NCI-H2227 (cell line): ENCODE data around the gene PMEPA1.
A peak's percentile ranks its signal among the peaks of the same experiment; 100 is the strongest.

Experiments
- DNase-seq: peaks from one replicate; lab custom pipeline; 2025; ENCODE audit not compliant: unreplicated experiment; lab: John Stamatoyannopoulos, UW

The PMEPA1 gene

DNA sequence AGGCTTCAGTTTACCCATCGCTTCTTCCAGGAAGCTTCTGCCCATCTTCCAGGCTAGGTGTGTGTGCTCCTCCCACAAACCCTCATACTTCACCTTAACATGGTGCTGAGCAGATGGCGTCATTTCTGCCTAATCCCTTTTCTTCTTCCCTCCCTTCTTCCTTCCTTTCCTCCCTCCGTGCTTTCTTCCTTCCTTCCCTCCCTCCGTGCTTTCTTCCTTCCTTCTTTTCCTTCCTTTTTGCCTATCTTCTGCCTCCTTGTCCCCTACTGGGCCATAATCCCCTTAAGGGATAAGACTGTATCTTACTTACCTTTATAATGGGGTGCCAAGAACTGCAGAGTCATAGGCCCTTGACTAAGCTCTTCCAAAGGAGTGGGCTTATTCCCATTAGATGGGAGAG is 27.5 kb upstream of the PMEPA1 start:
- DNase-seq = no peak

DNA sequence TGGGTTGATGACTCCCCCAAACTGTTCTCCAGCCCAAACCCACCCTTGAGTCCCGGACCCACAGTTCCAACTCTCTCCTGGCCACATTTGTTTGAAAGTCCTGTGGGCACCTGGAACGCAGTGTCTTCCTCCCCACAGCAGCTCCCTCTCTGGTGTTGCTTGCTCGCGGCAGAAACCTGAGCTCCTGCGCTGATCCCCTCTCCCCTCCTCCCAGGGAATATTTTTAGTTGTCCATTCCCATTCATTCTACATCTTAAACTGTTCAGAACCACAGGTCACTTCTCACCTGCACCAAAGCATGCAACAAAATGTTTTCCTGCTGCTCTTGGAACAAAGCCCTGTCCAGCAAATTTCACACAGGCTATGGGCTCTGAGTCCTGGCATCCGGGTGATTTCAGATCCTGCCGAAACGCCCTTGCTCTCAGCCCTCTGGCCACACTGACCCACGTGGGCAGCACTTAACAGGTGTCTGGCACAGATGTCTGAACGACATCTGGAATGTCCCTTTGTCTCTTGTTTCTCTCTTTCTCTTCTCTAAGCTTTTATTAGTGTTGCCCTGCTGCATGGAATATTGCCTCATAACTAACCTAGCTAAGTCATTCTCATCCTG is 27.0 kb upstream of the PMEPA1 start:
- DNase-seq = no peak

DNA sequence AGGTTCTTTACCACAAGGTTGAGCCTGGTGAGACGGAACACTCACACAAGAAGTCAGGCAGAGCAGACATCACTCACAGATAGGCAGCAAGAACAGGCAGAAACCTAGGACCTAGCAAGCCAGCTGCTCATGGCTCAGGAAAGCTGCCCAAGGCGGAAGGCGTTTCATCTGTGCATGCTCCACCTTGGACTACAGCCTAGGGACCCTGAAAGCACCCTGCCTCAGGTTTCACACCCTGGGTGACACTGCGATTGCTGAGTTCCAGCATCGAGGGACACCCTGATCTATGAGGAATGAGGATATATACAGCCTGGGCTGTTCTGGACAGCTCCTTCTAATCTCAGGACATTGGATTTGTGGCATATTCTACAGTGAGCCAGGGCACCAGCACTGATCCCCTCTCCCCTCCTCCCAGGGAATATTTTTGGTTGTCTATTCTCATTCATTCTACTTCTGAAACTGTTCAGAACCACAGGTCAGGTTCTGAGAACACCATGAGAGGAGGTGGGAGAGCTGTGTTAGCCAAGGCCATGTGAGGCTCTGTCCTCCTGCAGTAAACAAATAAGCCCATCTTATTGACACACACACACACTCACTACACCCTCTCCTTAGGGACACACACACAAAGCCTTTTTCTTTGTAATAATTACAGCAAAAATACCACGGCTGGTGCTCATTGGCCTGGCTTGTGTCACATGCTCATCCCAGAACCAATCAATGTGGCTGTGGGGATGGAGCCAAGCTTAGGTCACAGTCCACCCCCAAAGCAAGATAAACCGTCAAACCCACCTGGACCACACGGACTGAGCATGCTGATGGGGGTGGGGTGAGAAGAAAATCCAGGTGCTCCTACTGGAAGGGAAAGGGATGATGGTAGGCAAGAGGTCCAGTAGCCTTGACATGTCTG is 26.3 kb upstream of the PMEPA1 start:
- no peak for DNase-seq

DNA sequence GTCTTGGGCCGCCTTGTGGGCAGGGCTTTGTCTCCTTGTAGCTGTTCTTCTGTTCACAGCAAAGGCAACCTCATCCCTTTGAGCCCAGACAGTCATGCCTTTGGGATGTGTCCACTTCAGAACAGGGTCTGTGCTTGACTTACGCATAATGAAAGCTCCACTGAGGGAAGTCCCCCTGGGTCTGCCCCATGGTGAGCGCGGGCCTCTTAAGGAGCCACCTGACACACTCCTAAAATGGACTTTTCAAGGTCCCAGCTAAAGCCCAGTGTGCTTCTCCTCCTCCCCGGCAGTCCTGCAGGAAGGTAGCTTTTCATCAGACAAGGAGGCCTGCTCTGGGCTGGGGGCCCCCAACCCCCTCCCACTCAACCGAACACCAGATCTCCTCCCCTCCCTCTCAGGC is 24.9 kb upstream of the PMEPA1 start:
- DNase-seq = no peak

DNA sequence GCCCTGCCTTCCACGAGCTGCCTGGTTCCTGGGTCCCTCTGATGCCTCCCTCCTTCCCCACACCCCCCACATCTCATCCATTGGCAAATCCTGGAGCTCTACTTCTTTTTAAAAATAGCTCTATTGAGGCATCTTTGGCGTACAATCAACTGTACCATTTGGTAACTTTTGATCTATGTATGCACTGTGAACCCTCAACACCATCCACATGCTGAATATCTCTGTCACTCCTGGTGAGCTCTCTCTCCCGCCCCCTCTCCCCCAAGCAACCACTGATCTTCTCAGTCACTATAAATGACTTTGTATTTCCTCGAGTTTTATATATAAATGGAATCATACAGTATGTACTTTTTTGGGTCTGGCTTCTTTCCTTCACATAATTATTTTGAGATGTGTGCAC is 22.4 kb upstream of the PMEPA1 start:
- DNase-seq = no peak

DNA sequence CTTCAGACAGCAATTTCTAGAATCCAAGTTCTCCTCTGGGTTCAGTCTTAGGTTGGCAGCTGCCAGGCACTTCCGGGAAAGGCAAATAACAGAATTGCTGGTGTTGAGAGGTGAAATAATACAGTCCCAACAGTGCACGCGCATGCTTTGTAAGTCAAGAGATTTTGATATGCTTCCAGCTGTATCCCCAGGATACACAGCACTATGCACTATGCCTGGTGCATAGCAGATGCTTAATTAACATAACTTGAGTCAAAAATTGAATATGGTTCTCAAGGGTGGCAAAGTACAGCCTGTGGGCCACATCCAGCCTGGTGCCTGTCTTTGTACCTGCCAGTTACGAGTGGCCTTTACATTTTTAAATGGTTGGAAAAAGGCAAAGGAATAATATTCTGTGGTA is 18.9 kb upstream of the PMEPA1 start:
- DNase-seq = no peak

DNA sequence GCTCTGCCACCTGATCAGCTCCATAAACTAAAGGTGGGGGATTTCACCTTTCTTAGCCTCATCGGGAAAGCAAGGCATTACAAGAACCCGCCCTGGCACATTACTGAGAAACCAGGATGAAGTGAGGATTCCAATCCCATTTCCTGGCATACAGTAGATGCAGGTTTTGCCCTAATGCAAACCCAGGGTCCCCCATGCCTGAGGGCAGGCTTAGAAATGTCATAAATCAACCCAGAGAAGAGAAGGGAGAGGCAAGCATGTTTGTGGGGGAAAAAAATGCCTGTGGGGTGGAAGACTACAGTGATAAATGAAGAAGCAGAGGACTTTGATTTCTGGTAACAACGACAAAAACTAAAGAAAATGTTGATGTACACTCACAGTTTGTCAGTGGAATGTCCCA is 18.0 kb upstream of the PMEPA1 start:
- no peak for DNase-seq

DNA sequence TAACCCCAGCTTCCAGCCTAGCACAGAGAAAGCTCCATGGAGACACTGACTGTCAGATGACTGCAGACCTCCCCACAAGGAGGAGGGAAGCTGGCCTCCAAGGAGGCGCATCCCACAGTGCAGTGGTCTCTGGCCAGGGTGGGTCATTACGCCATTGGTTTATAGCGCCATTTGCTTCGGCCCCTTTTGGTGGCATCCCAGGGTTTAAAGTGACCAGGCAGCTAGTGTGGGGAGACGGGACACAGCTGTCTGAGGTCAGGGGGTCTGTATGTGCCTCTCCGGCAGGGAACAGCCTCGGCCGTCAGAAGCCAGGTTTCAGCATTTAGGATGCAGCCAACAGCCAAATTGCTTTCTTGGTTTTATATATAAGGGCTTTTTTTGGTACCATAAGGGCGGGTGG is 15.8 kb upstream of the PMEPA1 start:
- no peak for DNase-seq

DNA sequence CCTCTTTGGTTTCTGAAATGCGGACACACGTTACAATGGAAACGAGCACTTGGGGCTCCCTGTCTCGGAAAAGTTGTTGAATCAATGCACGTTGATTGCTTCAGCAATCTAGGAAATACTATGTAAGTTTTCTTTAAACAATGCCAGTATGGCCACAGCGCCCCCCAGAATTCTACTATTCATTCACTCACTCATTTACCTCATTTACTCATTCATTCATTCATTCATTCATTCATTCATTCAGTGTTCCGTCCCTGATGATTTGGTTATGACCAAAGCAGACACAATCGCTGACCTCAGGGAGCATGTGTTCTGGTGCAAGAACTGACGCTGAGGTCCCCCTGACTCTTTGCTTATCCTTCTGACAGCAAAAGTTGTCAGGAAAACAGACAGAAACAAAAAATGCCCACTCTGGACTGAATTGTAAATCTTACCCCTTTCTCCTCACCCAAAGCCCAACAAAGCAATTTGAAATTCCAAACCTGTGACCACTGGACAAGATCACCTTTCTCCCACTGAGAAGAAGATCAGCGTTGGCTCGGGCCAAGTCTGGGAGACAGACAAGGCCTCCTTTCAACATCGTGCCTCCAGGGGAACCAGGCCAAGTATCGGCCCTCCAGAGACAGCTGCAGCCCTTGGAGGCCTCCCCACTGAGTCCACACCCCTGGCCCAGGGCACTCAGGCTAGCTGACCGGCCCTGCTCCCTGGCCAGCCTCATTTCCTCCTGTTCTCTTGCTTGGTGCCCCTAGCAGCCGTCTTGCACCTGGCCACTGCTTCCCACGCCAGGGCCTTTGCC is 15.0 kb upstream of the PMEPA1 start:
- no peak for DNase-seq

DNA sequence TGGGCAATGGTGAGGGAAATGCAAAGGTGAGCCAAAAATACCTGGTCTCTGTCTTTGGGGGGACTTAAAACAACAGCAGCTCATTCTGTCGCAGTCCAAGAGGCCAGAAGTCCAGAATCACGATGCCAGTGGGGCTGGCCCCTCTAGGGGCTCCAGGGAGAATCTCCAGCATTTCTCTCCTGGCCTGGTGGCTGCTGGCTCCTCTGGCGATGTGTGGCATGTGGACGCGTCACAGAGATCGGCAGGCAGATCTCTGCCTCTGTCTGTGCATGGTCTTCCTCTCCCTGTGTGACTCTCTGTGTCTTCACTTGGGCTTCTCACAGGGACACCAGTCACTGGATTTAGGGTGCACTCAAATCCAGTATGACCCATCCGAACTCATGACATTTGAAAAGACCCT is 14.0 kb upstream of the PMEPA1 start:
- DNase-seq = no peak

DNA sequence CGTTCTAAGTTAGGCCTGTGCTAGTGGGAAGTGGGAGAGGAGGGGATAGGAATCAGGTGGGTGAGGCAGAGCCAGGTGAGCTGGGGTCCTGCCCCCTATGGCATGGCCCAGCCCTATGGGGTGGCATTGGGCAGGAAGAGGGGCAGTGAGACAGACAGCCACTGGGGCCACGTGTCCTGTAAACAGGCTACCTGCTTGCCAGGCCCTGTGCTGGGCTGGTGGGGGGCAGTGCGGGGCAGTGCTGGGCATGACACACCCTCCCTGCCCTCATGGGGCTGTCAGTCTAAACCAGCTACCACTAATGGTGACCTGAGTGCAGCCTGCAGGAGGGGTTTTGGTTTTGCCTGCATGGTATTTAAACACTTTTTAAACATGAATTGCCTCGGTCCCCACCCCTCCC is 10.1 kb upstream of the PMEPA1 start:
- DNase-seq = no peak

DNA sequence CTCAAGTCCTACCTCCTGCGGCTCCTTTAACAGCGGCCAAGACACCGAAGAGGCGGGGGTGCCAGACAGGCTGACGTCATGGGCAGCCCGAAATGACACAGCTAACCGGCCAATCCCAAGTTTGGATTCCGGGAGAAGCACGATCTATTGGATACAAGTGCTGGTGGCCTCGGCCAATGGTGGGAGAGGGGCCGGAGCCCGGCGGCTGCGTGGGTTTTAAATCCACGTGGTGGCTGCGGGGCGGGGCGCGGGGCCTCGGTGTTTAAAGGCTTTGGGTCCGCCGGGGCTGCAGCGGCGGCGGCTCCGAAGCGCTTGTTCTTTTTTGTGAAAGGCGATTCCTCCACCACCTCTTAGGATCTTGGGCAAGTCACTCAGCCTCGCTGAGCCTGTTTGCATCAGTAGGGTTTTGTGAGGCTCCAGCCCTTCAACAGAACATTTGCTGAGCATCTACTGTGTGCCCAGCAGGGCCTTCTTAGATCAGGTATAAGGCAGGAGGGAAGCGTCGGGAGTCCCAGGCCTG is 8.7 kb upstream of the PMEPA1 start:
- peak; percentile 82 for DNase-seq

DNA sequence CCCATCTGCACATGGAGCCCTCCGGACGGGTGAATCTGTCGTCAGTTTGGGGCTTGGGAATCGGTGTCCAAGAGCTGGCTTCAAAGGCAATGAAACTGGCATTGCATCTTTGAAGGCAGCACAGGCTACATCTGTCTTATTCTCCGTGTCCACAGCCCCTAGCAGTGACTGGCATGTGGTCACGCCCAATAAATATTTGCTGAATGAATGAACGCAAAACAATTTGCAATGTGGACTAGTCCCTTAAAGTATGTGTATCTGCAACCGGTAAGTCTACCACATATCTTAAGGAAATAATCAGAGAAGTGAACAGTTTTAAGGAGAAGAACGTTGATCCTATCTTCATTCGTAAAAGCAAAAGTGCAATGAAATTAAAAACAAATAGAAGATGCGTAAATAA is 8.0 kb upstream of the PMEPA1 start:
- DNase-seq = no peak

DNA sequence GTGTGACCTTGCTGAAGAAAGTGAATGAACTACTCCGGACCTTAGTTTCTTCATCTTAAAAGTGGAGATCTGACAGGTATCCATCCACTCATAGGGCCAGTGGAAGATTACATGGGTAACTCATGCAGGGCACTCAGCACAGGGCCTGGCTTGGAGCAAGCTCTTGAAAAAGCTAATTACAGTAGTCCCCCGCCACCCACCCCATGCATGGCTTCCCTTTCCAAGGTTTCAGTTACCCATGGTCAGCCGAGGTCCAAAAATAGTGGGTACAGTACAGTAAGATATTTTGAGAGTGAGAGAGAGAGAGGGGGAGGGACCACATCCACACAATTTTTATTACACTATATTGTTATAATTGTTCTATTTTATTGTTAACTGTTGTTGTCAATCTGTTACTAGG is 7.1 kb upstream of the PMEPA1 start:
- no peak for DNase-seq

DNA sequence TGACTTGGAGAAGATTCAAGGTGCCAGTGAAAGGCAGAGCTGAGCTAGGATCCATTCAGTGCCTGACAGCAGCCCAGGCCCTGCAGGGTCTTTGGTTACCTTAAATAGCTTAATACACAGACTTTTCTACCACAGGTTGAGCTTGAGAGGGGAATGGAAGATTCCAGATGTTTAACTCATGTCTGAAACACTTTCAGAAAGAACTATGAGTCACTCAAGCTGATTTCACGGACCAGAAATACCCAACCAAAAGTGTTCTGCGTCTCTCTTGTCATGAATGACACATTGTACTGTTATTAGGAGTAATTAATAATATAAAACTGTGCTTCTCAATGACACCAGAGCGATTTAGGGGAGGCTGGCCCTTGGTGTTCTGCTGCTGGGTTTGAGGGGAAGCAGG is 6.4 kb upstream of the PMEPA1 start:
- DNase-seq = no peak

DNA sequence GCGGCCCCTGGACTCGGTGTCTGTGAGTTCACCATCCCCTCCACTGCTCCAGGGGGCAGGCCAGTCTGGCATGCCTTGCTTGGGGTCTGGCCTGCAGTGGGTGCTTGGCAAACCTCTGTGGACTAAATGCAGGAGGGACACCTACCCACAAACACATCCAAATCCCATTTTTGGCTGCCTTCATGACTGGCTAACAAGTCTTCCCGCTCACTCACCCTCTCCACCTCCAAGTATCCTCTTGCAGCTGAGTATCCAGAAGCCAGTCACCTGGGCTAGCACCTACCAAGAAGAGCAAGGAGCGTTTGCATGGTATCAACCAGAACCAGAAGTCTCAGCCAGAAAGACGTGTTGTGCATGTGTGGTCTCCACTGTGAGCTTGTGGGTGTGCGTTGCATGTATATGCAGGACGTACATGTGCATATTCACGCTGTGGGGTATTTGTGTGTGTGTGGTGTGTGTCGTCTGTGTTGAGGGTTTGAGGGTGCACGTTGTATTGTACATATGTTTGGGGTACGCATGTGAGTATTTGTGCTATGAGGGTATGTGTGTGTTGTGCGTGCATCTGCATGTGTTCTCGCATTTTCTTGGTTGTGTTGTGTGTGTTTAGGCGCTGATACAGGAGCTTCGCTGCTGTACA is 5.6 kb upstream of the PMEPA1 start:
- DNase-seq = no peak

DNA sequence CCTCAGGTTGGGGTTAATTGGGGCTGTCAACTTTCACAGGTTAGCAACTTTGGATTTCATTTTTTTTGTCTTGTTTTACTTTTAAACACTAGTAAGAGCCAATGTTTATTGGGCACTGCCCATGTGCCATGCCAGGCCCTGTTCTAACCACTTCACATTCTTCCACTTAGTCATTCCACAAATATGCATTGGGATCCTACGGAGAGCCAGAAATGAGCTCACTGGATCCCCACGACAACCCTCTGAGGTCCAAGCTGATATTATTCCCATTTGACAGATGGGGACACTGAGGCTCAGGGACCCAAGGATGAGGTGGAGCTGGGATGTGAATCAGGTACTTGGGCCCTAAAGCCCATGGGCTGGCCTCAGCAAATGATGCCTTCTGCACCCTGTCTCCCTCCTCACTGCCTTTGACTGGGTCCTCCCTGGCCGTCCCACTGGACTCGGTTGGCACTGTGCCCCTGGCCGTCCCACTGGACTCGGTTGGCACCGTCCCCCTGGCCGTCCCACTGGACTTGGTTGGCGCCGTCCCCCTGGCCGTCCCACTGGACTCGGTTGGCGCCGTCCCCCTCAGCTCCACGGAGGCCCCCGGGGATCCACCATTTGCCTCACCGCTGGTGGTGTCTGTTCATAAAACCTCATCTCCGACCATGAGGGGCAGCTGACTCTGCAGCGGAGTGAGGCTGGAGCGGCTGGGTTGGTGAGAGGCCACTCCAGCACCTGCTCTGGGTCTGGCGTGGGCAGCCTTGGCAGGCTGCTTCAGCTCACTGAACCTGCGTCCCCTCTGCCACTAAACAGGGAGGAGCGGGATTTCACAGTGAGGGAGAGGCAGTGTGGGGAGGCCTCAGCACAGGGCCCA is 4.8 kb upstream of the PMEPA1 start:
- no peak for DNase-seq

DNA sequence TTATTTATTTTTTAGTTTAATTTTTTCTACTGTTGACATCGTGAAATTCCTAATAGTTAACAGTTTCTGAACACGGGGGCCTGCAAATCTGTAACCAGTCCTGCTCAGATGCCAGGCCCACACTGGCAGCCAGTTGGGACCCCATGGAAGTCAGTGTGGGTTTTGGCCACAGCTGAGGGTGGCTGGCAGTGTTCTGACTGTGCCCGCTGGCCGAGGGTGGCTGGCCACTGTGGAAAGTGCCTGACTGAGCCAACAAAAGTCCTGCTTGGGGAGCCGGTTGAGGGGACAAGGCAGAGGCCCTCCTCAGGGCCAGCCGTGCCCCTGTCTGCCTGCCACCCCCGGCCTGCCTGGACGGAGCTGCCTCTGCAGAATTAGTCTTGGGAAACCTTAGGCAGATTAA is 4.1 kb upstream of the PMEPA1 start:
- no peak for DNase-seq

DNA sequence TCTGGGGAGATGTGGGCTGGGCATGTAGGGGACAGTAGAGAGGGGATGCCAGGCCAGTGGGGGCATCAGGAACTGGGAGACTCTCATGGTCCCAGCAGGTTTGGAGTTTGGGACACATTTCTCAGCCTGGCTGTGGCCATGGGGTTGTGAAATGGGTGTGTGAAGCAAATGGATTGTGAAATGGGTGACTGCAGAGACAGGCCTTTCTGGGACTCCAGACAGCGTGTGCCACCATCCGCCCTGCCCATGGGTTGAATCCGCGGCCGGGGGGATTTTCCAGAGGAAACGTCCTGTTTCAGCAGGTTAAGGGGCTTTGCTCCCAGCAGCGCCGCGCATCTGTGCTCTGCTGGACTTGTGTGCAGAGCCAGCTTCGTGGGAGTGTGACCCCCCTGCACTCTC is 3.7 kb upstream of the PMEPA1 start:
- DNase-seq = no peak

DNA sequence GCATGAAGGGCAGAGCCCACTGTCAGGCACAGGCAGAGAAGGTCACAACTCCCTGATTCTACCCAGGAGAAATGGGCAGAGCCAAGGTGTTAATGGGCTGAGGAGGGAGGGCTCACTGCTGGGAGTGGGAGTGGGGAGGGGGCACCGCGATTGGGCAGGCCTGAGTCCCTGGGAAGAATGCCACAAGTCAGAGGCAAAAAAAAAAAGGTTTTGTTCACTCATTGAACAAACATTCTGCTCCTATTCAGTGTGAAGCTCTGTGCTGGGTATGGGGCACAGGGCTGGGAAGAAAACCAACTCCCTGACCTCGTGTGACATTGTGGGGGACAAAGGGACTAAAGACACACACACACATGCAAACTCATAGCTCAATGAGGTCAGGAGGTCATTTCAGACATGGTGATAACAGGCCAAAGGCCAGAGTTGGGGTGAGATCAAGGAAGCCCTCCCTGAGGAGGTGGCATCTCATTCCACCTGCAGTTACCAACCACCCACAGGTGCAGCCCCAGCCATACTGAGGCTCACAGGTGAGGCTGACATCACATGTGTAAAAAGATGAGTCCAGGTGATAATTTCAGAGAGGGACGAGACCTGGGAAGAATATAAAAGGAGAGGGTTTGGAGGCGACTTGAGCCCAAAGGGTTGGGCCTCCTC is 3.2 kb upstream of the PMEPA1 start:
- DNase-seq = no peak
